Stimulated activated CD8-positive, alpha-beta memory T cell treated with anti-CD3 and anti-CD28 coated beads, Interleukin-7, amount 100 ng/mL, for 1 hour (primary cell): ENCODE results near the gene KDM1B.
"Not testable (repeated sequence)": the region's sequence is repeated elsewhere in the genome, so short reads cannot be mapped to it uniquely, and the experiment has no call there.

Experiments
- DNase-seq, 2 donors: peaks; one replicate each; pipeline ENCODE4 v3.0.0-alpha.2; 2020; ENCODE audit warnings: low read depth in 2 of 2

Gene KDM1B

GRCh38 chr6:18228590-18228989 is 73.4 kb downstream of the KDM1B start:
- DNase-seq, result not testable (repeated sequence)

GRCh38 chr6:18231856-18232255 is 76.6 kb downstream of the KDM1B start:
- not testable (repeated sequence) for DNase-seq

- not testable (repeated sequence) for DNase-seq
Observed at GRCh38 chr6:18233770-18234169, 78.5 kb downstream of the KDM1B start.

GRCh38 chr6:18234564-18234963 is 79.3 kb downstream of the KDM1B start:
- DNase-seq, result no peak

- no peak for DNase-seq
Observed at GRCh38 chr6:18235524-18235923, 80.3 kb downstream of the KDM1B start.

GRCh38 chr6:18237167-18237566 is 81.9 kb downstream of the KDM1B start:
- DNase-seq, result no peak

GRCh38 chr6:18240230-18240629 is 85.0 kb downstream of the KDM1B start:
- no peak for DNase-seq

GRCh38 chr6:18241208-18242038 is 86.2 kb downstream of the KDM1B start:
- DNase-seq, result no peak

GRCh38 chr6:18242062-18242851 is 87.0 kb downstream of the KDM1B start:
- DNase-seq, result no peak

- no peak for DNase-seq
Observed at GRCh38 chr6:18243302-18243893, 88.2 kb downstream of the KDM1B start.

- no peak for DNase-seq
Observed at GRCh38 chr6:18244251-18244650, 89.0 kb downstream of the KDM1B start.

GRCh38 chr6:18245079-18245478 is 89.9 kb downstream of the KDM1B start:
- DNase-seq, result no peak

- DNase-seq, result no peak
Observed at GRCh38 chr6:18245642-18246041, 90.4 kb downstream of the KDM1B start.

- DNase-seq, result no peak
Observed at GRCh38 chr6:18246205-18246604, 91.0 kb downstream of the KDM1B start.

GRCh38 chr6:18247002-18247401 is 91.8 kb downstream of the KDM1B start:
- DNase-seq, result no peak

- no peak for DNase-seq
Observed at GRCh38 chr6:18248698-18249097, 93.5 kb downstream of the KDM1B start.

- no peak for DNase-seq
Observed at GRCh38 chr6:18249271-18249670, 94.0 kb downstream of the KDM1B start.

- DNase-seq, result no peak
Observed at GRCh38 chr6:18253635-18254034, 98.4 kb downstream of the KDM1B start.

- DNase-seq, result no peak
Observed at GRCh38 chr6:18254793-18255192, 99.6 kb downstream of the KDM1B start.

- no peak for DNase-seq
Observed at GRCh38 chr6:18259675-18260447, 104.6 kb downstream of the KDM1B start.

GRCh38 chr6:18260448-18261106 is 105.4 kb downstream of the KDM1B start:
- DNase-seq, result no peak
